Head of caudate nucleus (tissue), 42 donors: ENCODE measurements around the gene ROCK2.
A peak's percentile ranks its signal among the peaks of the same experiment; 100 is the strongest.

Source experiments
- DNase-seq, 42 donors: peaks; one replicate each; pipeline versions ENCODE4 v3.0.0 to v3.0.0-alpha.2; 2020 to 2021; ENCODE audit warnings: mixed read lengths in 7 of 42
- intact Hi-C: fragments of 100-400 bp; cut with DNase I; formaldehyde crosslinking; loops from one replicate; pipeline ENCODE4 v1.15.0; 2022

ROCK2 gene

DNA sequence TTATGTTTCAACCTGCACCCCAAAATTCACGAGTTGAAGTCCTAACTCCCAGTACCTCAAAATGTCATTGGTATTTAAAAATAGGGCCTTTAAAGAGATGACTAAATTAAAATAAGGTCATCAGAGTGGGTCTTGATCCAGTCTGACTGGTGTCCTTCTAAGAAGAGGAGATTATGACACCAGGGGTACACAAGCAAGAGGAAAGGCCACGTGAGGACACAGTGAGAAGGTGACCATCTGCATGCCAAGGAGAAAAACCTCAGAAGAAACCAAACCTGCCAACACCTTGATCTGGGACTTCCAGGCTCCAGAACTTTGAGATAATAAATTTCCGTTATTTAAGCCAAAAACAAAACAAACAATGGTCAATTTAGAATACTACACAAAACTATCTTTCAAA lies 22.6 kb downstream of the ROCK2 start:
- DNase-seq: no peak
- intact Hi-C loops: no loop called here

DNA sequence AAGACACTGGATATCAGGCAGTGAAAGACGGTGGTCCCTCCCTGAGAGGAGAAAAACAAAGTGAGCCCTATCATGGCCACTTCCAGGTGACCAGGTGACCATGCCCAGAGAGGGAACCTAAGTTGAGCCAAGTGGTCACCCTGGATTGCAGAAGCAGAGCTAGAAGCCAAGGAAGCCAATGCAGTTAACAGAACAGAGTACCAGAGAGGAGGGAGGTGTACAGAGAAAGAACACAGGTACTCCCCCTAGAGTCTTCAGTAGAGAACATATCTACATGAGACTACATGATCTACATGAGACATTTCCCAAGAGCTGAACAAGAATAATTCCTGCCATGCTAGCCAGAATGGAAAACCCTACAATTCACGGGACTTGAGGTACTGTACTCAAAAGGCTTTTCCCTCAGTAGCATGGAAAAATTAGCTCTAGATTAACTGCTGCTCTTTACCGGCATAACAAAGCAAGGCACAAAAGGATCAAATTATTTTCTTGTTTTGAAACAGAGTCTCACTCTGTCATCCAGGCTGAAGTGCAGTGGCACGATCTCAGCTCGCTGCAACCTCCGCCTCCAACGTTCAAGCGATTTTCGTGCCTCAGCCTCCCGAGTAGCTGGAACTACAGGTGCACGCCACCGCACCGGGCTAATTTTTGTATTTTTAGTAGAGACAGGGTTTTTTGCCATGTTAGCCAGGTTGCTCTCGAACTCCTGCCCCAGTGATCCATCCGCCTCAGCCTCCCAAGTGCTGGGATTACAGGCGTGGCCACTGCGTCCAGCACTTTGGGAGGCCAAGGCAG lies 23.5 kb downstream of the ROCK2 start:
- intact Hi-C loops: no loop called here
- DNase-seq: no peak

DNA sequence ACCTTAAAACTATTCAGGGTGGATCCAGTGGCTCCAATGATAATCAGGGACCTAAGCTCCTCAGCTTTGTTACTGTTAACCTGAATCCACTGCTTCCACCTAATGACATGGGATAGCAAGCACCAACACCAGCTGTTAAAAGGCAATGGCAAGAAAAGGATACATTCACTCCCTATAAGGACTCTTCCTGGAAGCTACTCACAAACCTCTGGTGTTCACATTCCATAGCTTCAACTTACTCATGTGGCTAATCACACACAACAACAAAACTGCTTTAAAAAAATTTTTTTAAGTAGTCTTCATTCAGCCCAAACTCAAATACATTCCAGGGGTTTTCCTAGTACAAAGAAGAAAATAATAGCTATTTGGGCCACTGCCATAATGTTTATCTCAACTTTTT lies 24.5 kb downstream of the ROCK2 start:
- intact Hi-C loops: no loop called here
- no peak for DNase-seq

DNA sequence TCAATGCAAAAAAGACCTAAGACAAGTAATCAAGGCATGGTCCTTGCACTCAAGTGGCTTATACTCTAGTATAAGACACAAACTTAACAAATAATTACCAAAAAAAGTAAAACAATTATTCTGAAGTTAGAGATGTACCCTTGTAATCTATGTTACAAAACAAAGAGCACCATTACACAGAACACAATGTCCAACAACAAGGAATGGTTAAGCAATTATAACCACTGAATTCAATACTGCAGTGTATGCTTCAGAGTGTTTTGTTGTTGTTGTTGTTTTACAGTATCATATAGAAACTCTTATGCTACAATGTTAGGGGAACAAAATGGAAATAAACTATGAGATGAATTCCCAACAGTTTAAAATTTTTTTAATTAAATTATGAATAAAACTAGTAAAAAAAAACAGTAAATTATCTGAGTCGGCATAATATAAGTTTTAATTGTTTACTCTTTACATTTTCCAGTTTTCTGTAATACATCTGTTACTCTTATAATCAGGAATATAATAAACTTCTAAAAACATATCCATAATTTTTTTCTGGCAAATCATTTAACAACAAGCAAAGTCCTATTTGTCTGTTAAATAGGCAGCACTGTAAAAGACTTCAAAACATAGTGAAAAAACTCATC lies 29.2 kb downstream of the ROCK2 start:
- intact Hi-C loops: no loop called here
- no peak for DNase-seq

DNA sequence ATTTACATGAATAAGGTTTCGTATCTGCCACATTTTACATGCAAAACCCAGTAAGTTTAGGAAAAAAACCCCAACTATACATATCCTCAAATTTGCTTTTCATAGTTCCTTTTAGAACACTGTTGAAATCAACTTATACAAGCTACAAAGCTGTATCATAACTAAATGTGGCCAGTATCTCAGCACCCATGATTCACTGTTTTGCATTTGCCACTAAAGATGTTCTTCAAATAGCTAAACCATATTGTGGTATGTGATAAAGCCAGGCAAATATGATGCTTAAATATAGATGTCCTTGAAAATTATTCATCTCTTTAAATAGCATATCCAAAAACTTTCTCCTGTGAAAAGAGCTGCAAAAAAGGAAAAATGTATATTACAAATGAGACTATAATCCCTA lies 29.9 kb downstream of the ROCK2 start:
- intact Hi-C loops: no loop called here
- no peak for DNase-seq

DNA sequence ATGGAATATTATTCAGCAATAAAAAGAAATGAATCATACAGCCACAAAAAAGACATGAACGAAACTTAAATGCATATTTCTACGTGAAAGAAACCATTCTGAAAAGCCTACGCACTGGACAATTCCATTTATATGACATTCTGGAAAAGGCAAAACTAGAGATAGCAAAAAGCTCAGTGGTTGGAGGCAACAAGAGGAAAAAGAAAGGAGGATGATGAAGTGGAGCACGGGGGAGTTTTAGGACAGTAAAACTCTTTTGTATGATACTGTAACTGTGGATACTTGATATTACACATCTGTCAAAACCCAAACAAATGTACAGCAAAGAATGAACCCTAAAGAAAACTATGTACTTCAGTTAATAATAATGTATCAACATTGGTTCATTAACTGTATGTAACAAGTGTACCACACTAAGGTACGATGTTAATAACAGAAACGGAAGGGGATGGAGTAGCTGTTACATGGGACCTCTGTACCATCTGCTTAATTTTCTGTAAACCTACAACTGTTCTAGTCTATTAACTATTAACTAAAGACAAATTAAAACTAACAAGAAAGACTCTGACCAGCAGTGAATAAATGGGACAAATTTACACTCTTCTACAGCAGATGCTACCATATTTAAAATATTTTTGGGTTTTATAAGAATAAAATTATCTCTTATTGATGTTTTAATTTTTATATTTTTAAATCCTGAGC lies 31.5 kb downstream of the ROCK2 start:
- DNase-seq: no peak

DNA sequence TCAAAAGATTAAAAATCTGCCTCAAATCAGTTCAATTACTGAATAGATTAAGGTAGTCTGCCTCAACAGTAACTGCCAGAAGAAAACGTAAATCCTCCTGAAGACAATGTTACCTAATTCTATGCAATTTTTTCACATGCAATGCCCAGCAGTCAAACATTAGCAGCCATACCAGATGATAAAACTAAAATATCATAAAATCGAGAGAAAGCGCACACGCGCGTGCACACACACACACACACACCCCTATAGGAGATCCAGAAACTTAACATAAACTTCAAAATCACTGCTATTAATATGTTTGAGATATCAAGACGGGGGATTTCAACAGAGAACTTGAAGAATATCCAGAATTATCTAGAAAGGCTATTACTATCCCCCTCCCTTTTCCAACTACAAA lies 32.9 kb downstream of the ROCK2 start:
- intact Hi-C loops: no loop called here
- DNase-seq: no peak

More for the DNA sequence above, 31.5 kb downstream of the ROCK2 start:
- intact Hi-C loops: no loop called here

DNA sequence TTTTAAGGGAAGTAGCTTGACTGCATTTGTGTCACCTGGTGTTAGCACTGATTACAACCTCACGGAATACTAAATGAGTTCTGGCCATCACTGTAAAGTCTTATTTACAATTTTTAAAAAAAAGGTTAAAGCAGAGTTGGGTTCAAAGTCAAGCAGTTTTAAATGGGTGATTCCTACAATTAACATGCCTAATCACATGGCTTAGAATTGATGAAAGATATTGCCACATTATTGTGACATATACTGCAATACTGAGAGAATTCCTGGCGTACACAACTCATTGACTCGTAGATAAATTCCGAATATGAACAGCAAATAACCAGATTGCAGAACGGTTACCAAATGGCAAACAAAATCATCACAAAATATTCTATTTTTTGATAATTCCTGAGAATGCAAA lies 34.2 kb downstream of the ROCK2 start:
- intact Hi-C loops: no loop called here
- DNase-seq: no peak

DNA sequence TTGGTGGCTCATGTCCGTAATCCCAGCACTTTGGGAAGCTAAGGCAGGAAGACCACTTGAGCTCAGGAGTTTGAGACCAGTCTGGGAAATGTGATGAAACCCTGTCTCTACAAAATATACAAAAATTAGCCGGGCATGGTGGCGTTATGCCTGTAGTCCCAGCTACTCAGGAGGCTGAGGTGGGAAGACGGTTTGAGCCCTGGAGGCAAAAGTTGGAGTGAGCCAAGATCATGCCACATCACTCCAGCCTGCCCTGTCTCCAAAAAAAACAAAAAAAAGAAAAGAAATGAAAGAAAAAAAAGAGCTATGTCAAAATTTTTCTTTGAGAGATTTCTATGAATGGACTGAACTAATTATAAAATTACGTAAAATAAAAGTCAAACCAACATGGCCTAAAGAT lies 34.7 kb downstream of the ROCK2 start:
- no peak for DNase-seq

DNA sequence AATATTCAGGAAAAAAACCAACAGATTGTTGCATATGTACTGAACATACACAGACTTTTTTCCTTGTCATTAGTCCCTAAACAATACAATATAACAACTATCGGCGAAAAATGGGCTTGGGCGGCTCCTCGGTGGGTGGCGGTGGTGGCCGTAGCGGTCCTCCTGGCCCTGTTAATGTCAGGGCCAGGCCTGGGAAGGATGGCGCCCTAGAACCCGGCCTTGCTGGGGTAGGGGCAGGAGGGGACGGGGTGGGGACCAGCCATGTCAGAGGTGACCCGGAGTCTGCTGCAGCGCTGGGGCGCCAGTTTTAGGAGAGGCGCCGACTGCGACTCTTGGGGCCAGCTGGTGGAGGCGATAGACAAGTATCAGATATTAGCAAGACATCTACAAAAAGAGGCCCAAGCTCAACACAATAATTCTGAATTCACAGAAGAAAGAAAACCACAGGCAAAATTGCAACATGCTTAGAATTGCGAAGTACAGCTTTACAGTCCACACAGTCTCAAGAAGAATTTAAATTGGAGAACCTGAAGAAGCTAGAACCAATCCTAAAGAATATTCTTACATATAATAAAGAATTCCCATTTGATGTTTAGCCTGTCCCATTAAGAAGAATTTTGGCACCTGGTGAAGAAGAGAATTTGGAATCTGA lies 36.5 kb downstream of the ROCK2 start:
- intact Hi-C loops: no loop called here
- no peak for DNase-seq

More for the DNA sequence above, 34.7 kb downstream of the ROCK2 start:
- intact Hi-C loops: no loop called here

DNA sequence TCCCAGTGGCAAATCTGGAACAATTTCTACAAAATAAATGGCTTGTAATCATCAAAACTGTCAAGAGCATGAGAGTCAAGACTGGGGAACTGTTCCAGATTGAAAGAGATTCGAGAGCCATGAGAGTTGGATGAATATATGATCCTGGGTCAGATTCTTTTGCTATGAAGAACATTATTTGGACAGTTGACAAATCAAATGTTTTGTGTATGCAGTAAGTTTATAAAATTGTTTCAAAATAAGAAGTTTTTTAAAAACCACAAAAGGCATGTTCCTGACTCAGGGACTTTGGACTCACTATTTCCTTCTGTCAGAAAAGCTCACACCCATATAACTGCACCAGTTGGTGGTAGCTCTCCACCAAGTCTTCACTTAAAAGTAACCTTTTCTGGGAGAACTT lies 38.5 kb downstream of the ROCK2 start:
- intact Hi-C loops: no loop called here
- no peak for DNase-seq

DNA sequence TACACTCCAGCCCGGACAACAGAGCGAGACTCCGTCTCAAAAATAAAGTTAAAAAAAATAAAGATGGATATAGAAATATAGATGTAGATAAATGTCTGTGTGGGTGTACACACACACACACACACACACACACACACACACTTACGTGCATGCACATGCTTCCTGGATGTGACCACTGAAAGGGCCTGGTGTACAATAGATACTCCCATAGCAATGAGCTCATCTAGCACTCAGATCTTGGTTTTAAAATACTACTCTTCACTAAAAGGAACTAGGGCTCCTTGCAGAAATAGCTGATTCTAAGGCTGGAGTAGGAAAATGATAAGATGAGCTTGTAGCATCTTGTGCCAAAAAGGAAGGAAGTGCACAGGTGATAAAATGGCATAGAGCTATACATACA lies 39.1 kb downstream of the ROCK2 start:
- no peak for DNase-seq
- intact Hi-C loops: no loop called here

DNA sequence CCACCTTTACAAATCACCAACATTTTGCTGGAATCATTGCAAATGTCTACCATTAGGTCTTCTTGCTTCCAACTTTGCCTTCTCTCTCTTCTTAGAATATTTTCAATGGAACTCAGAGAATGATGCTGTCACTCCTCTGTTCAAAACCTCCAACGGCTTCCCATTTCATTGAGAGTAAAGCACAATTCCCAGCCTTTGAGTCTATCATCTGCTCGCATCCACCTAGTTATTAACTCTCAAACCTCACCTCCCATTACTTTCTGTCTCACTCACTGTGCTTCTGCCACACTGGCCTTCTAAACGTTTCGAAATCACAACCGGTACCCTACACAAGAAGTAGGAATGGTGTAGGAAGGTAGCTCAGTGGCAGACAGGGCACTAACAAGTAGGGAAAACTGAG lies 40.0 kb downstream of the ROCK2 start:
- intact Hi-C loops: no loop called here
- no peak for DNase-seq

DNA sequence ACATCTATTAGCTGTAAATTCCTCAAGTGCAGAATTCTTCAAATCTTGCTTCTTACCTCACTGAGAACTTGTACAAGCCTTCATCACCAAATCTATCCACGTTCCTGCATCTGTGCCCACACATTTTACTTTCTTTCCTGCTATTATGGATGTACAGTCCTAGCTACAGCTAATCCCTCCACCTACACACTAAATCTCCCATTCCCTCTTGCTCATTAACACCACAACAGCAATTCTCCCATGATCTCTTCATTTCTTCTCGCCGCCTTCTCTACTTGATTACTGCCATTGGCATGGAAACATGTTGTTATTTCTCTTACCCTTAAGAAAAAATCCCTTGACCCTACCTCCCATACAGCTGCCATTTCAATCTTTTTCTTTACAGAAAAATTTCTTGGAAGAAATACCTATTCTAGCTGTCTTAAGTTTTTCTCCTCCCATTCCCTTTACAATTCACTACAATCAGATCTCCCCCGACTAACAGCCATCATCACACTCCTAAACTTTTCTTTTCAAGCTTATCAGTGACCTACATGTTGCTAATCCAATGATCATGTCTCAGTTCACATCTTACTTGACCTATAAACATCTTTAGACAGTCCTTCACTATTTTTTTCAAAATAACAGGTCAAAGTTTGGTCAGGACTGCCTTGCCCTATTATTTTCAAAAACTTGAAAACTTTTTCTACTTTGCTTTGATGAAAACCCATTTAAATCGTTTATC lies 41.0 kb downstream of the ROCK2 start:
- peak in 1 of 42 donors; percentile 7 for DNase-seq
- intact Hi-C loops: no loop called here

DNA sequence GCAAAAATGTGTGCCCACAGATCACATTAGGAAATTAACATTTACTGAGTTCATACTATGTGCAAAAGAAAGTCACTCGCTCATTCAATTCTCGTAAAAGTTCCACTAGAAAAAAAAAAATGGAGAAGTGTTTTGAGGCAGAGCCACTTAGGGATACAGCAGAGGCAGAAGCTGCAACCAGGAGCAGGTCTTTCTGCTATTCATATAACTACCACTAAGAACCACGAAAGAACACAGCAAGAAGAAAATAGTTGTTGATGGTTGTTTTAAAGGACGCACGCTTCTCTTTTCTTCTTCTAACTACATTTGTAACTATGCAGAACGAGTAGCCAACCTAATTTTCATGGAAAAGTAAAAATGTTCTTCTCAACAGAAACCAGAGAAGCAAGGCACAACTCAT lies 45.0 kb downstream of the ROCK2 start:
- intact Hi-C loops: no loop called here
- DNase-seq: no peak

DNA sequence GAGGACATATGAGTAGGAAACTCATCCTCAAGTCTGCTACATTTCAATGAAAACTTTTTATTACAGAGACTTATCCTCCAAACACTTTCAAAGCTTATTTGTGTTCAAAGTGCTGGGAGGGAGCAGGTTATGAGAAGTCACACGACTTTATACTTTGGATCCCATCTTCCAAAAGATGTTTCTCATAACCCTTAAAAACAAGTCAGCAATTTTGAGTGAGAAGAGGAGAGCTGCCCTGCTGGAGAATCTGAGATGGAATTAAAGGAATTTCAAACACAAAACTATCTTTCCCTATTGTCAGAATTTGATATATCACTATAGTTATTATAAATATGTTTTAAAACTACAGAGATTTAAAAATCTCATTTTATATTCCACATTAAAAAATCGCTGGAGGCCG lies 45.8 kb downstream of the ROCK2 start:
- DNase-seq: no peak
- intact Hi-C loops: no loop called here

DNA sequence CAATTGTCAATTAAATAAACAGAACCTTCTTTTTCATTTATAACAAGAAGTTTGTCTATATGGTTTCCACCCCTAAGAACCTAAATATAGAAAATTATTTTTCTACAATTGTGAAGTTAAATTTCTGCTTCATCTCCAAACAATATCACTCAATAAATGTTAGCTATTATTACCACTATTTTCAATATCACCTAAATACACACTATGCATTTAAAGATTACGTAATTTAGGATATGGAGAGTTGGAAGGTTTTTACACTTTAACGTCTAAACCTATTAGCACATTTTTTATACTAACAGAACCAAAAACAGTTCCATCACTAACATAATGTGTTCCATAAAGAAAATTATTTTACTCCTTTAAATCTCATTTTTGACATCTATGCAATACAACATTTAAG lies 48.0 kb downstream of the ROCK2 start:
- intact Hi-C loops: no loop called here
- no peak for DNase-seq

DNA sequence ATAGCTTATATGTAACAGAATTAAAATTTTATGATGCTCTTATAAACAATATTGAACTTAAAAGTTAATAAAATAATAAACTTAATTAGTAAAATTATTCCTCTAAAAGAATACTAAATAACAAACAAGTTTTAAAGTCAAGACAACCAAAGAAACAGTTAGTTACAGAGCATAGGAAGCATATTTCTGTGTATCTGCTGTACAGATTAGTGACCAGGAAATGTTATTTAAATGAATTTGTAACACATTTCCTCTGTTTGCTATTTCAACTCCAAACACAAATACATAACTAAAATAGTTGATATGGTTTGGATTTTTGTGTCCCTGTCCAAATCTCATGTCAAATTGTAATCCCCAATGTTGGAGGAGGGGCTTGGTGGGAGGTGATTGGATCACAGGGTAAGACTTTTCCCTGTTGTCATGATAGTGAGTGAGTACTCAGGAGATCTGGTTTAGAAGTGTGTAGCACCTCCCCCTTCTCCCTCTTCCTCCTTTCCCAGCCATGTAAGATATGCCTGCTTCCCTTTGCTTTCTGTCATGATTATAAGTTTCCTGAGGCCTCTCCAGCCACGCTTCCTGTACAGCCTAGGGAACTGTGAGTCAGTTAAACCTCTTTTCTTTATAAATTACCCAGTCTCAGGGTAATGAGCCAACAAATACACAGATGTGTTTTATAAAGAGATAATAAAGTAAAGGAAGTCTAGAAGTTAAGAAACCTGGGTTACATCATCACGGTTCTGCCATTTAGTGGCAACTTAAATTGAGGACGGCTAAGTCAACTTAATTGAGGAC lies 51.8 kb downstream of the ROCK2 start:
- no peak for DNase-seq
- intact Hi-C loops: no loop called here

DNA sequence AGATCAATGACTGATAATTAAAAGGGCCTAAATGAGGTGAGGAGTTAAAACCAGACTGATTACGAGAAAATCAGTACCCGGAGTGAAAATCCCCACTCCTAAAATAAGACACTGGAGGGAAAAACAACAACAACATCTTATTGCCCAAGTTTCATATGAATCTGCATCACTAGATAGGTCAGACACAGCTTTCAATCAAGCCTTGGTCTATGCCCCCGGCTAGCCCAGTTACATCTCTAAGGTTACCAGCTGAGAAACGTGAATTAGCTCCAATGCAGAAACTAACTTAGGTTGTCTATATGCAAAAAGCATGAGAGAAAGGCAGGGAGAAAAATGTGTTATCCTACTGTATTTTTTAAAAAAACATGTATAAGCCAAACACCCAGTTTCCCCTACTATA lies 53.7 kb downstream of the ROCK2 start:
- intact Hi-C loops: no loop called here
- DNase-seq: no peak
